ENCODE data around the gene HEATR3. TPM values are rescaled to one million over a fixed set of nuclear protein-coding genes. Genes with fewer than 3 reads are reported as not detected.

HEATR3 gene
- total and polyA plus RNA-seq, 2 of the 13 experiments (the other 11 are each of a cell fraction or from before 2014, with no cell fraction given): 22.4 to 52.4 TPM

DNA sequence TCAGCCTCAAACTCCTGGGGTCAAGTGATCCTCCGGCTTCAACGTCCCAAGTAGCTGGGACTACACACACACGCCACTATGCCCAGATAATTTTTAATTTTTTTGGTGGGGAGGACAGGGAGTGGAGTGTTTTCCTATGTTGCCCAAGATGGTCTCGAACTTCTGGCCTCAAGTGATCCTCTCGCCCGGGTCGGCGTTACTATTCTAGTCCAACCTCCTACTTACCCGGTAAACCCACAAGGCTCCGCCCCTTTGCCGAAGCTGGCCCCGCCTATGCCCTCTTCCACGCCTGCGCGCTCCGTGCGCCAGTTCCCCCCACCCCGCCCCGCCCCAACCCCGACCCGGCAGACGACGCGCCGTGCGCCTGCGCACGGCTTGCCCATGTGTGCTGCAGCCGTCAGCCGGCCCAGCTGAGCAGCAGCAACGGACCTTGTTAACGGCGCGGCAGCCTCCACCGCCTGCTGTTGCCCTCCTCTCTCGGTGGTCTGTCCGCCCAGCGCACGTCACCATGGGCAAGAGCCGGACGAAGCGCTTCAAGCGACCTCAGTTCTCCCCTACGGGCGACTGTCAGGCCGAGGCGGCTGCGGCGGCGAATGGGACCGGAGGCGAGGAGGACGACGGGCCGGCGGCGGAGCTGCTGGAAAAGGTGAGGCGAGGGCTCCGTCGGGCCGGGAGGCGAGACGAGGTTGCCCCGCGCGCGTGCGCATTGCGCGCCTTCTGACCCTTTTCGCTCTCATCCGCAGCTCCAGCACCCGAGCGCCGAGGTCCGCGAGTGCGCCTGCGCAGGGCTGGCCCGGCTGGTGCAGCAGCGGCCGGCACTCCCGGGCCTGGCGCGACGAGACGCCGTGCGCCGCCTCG is at the start of gene HEATR3 (continued):
- 0 out of 2 replicates have a peak, but pooled peaks have one; percentile 56 for TF ChIP-seq TBP (CRISPR knock-in tag; IDR thresholded peaks at IDR 0.05)
- TF ChIP-seq MTF1 (CRISPR knock-in tag; IDR thresholded peaks at IDR 0.05): 0 out of 2 replicates have a peak, but pooled peaks have one; percentile 40
- no peak; the same call in 1 of the 2 replicates for TF ChIP-seq ZNF333 (CRISPR knock-in tag; IDR thresholded peaks at IDR 0.05; ENCODE audit: borderline replicate concordance)
- TF ChIP-seq NCOA2 (CRISPR knock-in tag; IDR thresholded peaks at IDR 0.05): peak; percentile 59; the same call in 1 of the 2 replicates
- TF ChIP-seq NFE2 (CRISPR knock-in tag; IDR thresholded peaks at IDR 0.05): no peak
- no peak for TF ChIP-seq FOXP1 (IDR thresholded peaks at IDR 0.05)
- no peak for TF ChIP-seq FOXP1 (CRISPR knock-in tag; IDR thresholded peaks at IDR 0.05)
- TF ChIP-seq NFIB (CRISPR knock-in tag; IDR thresholded peaks at IDR 0.05; ENCODE audit: borderline replicate concordance): no peak
- TF ChIP-seq ZNF235 (CRISPR knock-in tag; IDR thresholded peaks at IDR 0.05; ENCODE audit: borderline replicate concordance): peak; percentile 72; the same call in 1 of the 2 replicates
- peak; percentile 31 for TF ChIP-seq PHF5A (CRISPR knock-in tag; IDR thresholded peaks at IDR 0.05; ENCODE audit: low read depth, unreplicated experiment)
- peak; percentile 52; the same call in 1 of the 2 replicates for TF ChIP-seq ZFP1 (CRISPR knock-in tag; IDR thresholded peaks at IDR 0.05)
- TF ChIP-seq POLR2AphosphoS2 (IDR thresholded peaks at IDR 0.05; ENCODE audit: low read depth, low read length): no peak
- peak; percentile 93; the same call in 1 of the 2 replicates for TF ChIP-seq ZNF749 (CRISPR knock-in tag; IDR thresholded peaks at IDR 0.05; ENCODE audit: borderline replicate concordance)
- TF ChIP-seq STAT5B (CRISPR knock-in tag; IDR thresholded peaks at IDR 0.05): peak; percentile 83; the same call in 1 of the 2 replicates
- no peak; the same call in 1 of the 2 replicates for TF ChIP-seq ZNF580 (CRISPR knock-in tag; IDR thresholded peaks at IDR 0.05; ENCODE audit: borderline replicate concordance, low read depth)
- TF ChIP-seq HNRNPH1 (optimal IDR thresholded peaks at IDR 0.05; ENCODE audit: low read depth, low read length): no peak
- TF ChIP-seq HDAC6 (IDR thresholded peaks at IDR 0.05; ENCODE audit: low read depth, low read length): no peak
- TF ChIP-seq, protein P1, sequence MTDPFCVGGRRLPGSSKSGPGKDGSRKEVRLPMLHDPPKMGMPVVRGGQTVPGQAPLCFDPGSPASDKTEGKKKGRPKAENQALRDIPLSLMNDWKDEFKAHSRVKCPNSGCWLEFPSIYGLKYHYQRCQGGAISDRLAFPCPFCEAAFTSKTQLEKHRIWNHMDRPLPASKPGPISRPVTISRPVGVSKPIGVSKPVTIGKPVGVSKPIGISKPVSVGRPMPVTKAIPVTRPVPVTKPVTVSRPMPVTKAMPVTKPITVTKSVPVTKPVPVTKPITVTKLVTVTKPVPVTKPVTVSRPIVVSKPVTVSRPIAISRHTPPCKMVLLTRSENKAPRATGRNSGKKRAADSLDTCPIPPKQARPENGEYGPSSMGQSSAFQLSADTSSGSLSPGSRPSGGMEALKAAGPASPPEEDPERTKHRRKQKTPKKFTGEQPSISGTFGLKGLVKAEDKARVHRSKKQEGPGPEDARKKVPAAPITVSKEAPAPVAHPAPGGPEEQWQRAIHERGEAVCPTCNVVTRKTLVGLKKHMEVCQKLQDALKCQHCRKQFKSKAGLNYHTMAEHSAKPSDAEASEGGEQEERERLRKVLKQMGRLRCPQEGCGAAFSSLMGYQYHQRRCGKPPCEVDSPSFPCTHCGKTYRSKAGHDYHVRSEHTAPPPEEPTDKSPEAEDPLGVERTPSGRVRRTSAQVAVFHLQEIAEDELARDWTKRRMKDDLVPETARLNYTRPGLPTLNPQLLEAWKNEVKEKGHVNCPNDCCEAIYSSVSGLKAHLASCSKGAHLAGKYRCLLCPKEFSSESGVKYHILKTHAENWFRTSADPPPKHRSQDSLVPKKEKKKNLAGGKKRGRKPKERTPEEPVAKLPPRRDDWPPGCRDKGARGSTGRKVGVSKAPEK (CRISPR knock-in tag; IDR thresholded peaks at IDR 0.05; ENCODE audit: borderline replicate concordance): no peak
- TF ChIP-seq PLRG1 (conservative IDR thresholded peaks at IDR 0.05): no peak
- TF ChIP-seq, protein P2, sequence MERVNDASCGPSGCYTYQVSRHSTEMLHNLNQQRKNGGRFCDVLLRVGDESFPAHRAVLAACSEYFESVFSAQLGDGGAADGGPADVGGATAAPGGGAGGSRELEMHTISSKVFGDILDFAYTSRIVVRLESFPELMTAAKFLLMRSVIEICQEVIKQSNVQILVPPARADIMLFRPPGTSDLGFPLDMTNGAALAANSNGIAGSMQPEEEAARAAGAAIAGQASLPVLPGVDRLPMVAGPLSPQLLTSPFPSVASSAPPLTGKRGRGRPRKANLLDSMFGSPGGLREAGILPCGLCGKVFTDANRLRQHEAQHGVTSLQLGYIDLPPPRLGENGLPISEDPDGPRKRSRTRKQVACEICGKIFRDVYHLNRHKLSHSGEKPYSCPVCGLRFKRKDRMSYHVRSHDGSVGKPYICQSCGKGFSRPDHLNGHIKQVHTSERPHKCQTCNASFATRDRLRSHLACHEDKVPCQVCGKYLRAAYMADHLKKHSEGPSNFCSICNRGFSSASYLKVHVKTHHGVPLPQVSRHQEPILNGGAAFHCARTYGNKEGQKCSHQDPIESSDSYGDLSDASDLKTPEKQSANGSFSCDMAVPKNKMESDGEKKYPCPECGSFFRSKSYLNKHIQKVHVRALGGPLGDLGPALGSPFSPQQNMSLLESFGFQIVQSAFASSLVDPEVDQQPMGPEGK (CRISPR knock-in tag; IDR thresholded peaks at IDR 0.05): peak; percentile 57
- TF ChIP-seq ZBTB3 (CRISPR knock-in tag; IDR thresholded peaks at IDR 0.05; ENCODE audit: borderline replicate concordance, low read depth): no peak; the same call in 1 of the 2 replicates
- no peak; the same call in 1 of the 2 replicates for TF ChIP-seq ZIK1 (CRISPR knock-in tag; IDR thresholded peaks at IDR 0.05; ENCODE audit: borderline replicate concordance, low read depth)
- TF ChIP-seq REXO4 (CRISPR knock-in tag; IDR thresholded peaks at IDR 0.05; ENCODE audit: borderline replicate concordance): peak; percentile 77; the same call in 1 of the 2 replicates
- no peak for TF ChIP-seq TCF7 (IDR thresholded peaks at IDR 0.05; ENCODE audit: low read depth)
- peak; percentile 53; the same call in 1 of the 2 replicates for TF ChIP-seq ZNF792 (CRISPR knock-in tag; IDR thresholded peaks at IDR 0.05)

Measured in HepG2 (cell line).